HG02938 (cell line): ENCODE data around the gene VSIG10.
A peak's percentile ranks its signal among the peaks of the same experiment; 100 is the strongest.

Experiments
- ATAC-seq: cut with Tn5 transposase; IDR thresholded peaks from one replicate; pipeline ENCODE4 v1.9.1; 2021; ENCODE audit warnings: mild to moderate bottlenecking, moderate library complexity; ENCODE audit not compliant: unreplicated experiment

The VSIG10 gene

DNA sequence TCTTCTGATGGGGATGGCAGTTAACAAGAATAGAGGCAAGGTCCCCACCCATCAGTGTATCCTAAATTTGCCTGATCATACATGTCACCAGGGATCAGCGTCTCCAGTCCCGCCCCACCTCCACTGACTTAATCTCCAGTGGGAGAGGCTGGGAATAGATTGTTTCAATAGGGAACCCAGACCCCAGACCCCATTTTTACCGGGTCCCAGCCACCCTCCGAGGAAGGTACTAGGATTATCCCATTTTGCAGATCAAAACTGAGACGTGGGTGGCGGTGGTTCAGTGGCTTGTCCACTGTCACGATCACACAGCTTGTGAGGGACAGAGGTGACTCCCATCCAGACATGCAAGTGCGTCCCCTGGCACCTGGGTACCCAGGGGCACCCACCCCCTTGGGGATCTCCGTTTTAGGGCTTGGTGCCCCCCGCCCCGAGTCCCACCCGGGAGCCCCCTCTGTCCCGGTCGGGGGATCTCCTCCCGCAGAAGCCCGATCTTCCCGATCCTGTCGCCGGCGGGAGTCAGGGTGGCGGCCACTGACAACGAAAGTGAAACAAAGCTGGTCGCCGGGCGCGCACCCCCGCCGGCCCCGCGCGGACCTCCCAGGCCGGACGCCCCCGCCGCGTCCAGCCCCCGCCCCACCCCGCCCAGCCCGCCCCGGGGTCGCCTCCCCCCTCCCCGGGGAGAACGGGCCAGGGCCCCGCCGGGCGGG is 43.4 kb downstream of the VSIG10 start:
- ATAC-seq = no peak

DNA sequence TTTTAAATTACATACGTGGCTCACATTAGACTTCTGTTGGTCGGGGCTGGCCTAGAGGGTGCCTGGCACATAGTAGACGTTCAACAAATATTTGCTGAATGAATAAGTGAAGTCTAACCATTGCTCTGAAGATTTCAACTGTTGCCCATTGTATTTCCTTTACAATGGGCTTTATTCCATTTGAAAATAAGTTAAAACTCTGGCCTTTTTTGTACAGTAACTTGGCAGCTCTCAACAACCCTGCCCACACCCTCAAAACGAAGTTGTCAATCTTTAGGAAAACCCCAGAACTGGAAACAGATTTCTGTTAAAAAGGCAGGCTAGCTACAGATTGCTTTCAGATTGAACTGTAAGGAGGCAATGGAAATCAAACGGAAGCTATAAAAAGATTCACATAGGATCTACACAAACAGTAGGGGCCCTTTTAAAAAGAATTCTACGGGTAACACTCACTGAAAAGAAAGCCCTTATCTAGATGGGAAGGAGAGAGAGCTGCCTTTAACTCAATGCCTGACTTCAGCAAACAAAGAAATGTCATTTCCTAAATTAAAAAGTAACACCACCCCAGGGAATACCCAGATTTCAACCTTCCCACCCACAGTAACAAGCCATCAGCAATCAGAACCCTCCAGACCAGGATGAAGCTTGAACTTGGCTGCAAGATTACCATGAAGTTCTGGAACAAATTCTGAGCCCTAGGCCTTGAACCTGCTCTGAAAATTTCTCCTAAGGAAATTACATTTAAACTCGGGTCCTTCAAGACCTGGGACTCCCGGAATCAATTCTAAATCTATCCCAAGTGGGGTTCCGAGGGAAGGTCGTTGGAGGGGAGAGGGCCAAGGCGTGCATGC is 44.2 kb downstream of the VSIG10 start:
- no peak for ATAC-seq

DNA sequence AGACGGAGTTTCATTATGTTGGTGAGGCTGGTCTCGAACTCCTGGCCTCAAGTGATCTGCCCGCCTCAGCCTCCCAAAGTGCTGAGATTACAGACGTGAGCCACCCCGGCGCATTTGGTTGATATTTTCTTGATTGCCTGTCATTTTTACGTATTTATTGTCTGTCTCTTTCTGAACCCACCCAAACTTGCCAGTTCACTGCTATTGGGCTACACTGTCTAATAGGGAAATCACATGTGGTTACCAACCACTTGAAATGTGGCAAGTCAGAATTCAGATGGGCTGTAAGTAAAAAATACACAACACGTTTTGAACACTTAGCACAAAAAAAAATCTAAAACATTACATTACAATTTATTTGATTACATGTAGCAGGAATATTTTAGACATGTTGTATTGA is 44.9 kb downstream of the VSIG10 start:
- no peak for ATAC-seq

DNA sequence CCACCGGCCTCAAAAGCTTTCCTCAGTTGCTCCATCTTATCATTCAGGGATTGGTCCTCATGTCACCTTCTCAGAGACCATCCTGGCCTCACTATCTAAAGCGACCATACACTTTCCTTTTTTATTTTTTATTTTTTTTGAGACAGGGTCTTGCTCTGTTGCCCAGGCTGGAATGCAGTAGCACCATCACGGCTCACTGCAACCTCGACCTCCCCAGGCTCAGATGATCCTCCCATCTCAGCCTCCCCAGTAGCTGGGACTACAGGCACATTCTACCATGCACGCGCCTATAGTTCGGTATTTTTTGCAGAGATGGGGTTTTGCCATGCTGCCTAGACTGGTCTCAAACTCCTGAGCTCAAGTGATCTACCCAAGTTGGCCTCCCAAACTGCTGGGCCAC is 45.6 kb downstream of the VSIG10 start:
- no peak for ATAC-seq

DNA sequence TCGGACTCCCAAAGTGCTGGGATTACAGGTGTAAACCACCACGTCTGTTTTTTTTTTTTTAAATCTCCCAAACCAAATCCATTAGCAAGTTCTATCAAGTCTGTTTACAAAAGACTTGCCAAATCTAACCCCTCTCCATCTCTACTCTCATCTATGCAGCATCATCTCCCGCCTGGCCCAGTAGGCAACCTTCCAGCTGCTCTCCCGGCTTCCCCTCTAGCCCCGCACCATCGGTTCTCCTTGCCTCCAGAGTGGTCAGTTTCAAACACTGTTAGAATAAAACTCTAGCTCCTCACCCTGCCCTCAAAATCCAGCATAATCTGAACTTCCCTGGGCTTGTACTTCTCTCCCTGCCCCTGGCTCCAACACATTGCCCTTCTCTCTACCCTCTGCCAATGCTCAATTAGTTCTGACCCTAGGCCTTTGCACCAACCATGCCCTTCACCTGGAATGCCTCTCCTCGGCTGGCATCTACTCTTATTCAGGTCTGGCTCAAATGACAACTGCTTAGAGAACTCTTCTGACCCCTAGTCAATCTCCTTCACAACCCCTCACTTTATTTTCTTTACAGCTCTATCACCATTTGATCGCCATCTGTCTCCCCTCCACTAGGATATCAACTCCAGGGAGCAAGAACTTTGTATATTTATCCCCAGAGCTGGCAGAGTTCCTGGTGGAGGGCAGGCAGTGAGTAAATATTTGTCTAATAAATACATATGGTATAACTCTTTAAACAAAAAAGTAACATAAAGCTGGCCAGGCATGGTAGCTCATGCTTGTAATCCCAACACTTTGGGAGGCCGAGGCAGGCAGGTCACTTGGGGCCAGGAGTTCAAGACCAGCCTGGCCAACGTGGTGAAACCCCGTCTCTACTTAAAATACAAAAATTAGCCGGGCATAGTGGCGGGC is 47.7 kb downstream of the VSIG10 start:
- ATAC-seq = no peak

DNA sequence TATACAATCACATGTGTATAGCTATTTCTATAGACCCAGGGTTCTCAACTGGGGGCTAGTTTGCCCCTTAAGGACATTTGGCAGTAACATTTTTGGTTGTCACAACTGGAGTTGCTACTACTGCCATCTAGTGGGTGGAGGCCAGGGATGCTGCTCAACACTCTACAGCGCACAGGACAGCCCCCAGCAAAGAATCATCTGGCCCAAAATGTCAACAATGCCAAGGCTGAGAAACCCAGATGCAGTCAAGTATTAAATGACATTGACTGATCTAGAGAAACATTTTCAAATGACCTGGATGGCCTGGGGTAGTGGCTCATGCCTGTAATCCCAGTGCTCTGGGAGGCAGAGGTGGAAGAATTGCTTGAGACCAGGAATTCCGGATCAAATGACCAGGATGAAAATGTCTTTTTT is 48.7 kb downstream of the VSIG10 start:
- peak; percentile 72 for ATAC-seq

DNA sequence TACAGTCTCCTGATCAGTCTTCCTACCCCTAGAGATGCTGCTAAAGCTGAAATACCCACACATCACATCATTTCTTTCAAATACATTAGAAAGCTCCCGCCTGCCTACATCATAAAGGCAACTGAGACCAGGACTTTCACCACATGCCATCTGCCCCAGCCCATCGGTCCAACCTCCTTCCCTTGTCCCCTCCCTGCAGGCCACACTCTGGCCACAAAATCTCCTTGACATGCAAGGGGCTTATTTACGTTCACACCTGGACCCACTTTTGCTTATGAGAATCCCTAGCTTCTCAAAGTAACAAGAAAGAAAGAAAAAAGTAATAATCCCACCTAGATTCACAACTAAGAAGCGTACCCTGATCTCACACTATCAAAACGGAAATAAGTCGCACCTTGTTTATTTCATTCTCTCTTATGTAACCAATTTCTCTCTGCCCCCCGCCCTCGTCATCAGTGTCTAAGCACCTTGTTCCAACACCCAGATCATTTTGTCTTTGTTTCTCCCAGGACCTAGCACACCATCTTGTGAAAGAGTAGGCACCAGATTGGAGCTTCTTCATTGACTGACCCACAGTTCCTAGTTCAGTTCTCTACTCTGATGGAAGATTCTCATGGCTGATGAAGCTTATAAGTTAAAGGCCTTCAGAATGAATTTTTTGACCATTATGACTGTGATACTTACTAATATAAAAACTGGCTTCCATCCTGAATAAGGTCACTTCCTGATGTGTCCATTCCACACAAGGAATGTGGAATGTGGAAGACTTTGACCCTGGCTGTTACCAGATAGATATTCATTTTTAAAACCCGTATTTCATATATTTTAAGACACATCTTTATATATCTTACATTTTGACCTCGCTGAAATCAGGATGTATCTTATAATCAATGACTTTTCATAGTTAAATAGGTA is 50.5 kb downstream of the VSIG10 start:
- no peak for ATAC-seq

DNA sequence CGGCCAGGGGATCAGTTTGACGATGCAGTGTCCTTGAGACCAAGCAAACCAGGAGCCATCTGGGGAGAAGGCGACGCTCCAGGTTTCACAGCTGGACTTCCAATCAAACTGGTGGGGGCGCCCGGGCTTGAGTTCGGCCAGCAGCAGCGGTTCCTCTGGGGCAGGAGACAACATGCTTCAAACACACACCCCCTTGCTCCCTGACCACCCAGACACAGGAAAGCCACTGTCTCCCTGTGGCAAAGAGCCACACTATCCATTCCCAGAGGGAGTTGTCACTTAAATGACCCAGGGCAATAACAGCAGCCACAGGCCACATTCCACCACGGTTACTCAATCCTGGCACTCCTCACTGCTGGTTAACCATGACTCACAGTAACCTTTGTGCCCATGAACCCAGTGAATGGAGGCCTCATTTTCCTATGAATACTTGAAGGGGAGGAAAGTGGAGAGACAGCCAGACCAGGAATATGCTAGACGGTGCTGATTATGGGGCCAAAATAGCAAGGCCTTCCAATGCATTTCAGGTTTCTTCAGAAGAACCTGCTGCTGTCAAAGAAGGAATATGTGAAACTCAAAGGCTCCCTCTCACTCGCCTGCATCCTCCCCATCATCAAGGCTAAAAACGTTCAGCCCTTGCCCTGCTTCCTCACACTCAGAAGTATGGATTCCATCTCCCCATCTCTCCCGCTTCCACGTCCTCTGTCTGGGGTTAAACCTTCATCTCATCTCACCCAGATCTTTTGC is 51.3 kb downstream of the VSIG10 start:
- no peak for ATAC-seq

DNA sequence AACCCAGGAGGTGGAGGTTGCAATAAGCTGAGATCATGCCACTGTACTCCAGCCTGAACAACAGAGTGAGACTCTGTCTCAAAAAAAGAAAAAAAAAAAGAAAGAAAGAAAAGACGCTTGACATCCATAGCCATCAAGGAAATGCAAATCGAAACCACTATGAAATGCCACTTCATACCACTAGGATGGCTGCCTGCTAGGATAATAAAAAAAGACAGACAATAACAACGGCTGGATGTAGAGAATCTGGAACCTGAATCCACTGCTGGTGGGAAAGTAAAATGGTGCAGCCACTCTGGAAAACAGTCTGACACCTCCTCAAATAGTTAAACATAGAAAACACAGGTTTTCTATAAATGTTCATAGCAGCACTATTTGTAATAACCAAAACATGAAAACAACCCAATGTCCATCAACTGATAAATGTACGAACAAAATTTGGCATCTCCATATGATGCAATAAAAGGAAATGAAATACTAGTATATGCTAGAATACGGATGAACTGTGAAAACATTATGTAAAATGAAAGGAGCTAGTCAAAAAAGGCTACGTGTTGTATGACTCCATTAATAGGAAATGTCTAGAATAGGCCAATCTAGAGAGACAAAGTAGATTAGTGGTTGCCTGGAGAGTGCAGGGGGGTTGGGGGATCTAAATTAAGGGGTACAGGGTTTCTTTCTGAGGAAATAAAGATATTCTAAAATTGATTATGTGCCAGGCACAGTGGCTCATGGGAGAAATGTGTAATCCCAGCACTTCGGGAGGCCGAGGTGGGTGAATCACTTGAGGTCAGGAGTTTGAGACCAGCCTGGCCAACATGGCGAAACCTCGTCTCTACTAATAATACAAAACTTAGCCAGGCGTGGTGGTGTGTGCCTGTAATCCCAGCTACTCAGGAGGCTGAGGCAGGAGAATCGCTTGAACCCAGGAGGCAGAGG is 52.6 kb downstream of the VSIG10 start:
- ATAC-seq = no peak

DNA sequence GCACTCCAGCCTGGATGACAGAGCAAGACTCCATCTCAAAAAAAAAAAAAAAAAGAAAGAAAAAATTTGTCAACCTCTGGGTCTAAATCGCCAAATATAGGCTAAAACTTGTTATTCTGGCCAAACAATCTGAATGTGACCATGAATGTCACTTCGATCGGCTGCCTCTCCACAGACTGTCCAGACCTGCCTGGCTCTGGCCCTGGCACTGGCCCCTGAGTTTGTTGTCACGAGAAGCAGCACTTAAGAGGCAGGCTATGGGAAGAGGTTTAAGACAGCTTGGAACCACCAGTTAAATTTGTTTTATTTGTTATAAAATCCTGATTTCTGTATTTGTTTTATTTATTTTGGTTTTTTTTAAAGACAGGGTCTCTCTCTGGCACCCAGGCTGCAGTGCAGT is 57.4 kb downstream of the VSIG10 start:
- ATAC-seq = no peak

DNA sequence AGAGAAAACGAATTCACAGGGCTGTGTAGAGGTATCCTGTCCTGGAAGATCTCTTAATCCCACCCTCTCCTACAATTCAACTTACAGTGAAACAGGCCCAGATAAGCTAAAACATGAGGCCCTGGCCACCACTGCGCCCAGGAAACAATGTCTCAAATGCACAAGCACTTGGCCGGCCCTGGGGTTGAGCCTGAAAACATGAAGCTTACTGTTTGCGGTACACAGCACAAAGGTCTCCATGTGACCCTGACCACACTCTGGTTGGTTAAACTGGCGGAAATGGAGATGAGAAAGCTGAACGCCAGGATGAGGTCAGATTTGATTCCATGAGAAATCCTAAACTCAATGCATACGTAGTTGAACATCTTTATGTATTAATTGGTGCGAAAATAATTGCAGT is 59.2 kb downstream of the VSIG10 start:
- ATAC-seq = no peak

DNA sequence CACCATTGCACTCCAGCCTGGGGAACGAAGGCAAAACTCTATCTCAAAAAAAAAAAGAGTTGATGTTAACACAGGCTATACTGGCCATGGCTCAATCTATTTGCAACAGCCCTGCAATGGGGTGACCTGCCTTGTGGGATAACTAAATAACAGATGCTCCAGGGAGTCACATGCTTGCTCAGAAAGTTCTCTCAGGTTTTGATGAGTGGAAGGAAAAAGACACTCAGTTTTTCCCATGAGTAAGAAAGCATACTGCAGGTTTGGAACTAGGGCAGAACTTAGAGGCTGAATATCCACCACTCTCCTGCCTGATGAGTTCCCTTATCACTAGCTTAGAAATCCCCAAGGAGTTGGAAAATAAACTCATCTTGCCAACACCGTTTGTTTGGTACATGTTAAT is 59.7 kb downstream of the VSIG10 start:
- no peak for ATAC-seq

DNA sequence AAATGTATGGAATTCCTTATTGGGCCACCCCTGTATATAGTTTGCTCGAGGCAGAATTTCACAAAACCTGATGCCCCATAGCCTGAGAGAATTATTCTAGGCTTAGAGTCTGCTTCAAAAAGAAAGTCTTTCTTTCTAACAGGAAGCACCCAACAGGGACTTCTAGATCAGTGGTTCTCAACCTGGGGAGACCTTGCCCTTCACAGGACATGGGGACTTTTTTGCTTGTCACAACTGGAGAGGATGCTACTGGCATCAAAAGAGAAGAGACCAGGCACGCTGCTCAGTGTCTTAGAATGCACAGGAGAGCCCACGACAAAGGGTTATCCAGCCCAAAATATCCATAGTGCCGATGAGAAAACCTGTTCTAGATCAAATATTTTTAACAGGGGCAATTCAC is 61.7 kb downstream of the VSIG10 start:
- no peak for ATAC-seq

DNA sequence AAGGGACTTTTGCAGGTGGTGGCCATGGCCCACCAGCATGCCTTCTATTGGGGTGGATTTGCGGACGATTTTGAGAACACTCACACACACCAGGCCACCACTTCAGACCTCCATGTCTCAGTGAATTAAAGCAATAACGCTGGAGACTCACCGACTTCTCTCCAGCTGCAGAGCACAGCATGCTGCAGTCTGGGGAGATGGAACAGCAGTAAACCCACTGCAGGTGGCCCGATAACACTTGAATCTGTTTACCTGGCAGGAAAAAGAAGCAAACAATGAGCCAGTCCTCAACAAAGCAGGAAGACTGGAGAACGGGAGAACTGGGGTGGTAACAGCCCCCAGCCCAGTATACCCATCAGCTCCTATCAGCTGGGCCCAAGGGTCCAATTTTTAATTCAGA is 65.7 kb downstream of the VSIG10 start:
- no peak for ATAC-seq

DNA sequence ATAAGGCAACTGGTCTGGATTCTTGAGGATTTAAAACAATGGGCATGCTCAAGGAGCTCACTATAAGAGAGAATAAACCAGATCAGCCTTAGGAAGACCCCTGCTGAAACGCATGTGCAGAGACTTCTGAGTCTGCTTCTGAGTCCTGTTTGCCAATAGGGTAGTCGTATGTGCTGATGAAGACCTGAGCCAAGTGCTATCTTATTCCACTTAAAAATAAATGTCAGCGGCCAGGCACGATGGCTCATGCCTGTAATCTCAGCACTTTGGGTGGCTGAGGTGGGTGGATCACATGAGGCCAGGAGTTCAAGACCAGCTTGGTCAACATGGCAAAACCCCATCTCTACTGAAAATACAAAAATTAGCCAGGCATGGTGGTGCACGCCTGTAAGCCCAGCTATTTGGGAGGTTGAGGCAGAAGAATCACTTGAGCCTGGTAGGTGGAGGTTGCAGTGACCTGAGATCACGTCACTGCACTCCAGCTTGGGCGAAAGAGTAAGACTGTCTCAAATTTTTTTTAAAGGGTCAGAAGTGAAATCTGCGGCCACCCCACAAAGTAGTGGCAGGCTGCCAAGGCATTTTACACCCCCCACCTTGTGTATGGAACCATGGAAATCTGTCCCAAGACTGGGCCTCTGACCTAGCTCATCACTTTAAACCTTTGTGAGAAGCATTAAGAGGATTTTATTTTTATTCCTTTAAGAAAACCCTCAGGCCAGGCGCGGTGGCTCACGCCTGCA is 67.0 kb downstream of the VSIG10 start:
- ATAC-seq = no peak

DNA sequence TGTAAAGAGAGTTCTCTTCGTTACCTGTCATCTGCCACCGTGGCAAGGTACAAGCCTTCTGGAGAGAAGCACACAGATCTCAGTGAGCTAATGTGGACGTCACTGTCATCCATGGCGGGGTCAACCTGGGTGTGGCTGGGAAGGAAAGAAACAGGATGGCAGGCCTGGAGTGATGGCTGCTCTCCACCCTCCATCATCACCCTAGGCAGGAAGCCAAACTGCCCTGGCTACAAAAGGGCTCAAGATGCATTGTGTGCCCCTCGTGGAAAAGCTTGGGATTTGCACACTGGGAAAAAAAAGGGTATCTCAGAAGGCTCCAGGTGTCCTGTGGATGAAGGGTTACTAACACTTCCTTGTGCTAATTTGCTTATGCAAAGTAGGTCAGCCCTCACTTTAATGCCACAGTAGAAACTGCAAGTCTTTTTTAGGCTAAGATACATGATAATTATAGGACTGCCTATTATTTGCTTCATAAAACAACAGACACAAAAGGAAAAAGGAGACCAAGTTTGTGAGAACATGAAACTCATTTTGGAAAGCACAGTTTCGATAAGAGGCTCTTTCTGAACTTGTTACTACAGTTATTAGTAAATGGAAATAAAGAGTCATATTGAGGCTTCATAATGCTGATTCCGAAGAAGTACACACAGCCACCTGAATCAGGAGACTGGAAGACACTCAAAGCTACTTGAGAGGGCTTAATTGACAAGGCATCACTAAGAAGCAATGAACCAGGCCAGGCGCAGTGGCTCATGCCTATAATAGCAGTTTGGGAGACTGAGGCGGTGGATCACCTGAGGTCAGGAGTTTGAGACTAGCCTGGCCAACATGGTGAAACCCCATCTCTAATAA is 68.4 kb downstream of the VSIG10 start:
- peak; percentile 88 for ATAC-seq
